SK-N-SH (cell line): ENCODE data around the gene RPRD2. TPM values are rescaled to one million over a fixed set of nuclear protein-coding genes. Genes with fewer than 3 reads are reported as not detected.

Source experiments
- CTCF ChIA-PET: fragments of 300-600, 350-600 bp; formaldehyde crosslinking; extraction: SDS; loops from one replicate; lab custom pipeline; 2021; lab: Yijun Ruan, JAX
- POLR2A ChIA-PET: fragments of 350-600 bp; sonication (Branson Sonifier 250); formaldehyde crosslinking; extraction: SDS; loops from one replicate; lab custom pipeline; 2020; ENCODE audit warnings: antibody characterized with exemption, inconsistent platforms; lab: Yijun Ruan, JAX
- DNase-seq: peaks from one replicate; pipeline ENCODE4 v3.0.0; 2012
- H2AFZ ChIP-seq: fragments of 200-600 bp; sonication (generic); 2 replicates; pipeline ENCODE4 v1.8.1; 2016; ENCODE audit warnings: antibody characterized with exemption, mild to moderate bottlenecking, low read depth
- H3F3A ChIP-seq: fragments of 200-600 bp; sonication (generic); replicated peaks from 2 replicates; pipeline ENCODE3; 2016; ENCODE audit warnings: antibody characterized with exemption, mild to moderate bottlenecking; ENCODE audit not compliant: insufficient read depth
- H3K27ac ChIP-seq, 2 experiments: fragments of 200-500 bp in 1 of 2; fragments of 200-600 bp in 1 of 2; sonication (Bioruptor generic) in 1 of 2; sonication (generic), shearing (Covaris generic) in 1 of 2; 2 replicates each; pipeline versions ENCODE4 v1.5.1 to v1.6.1; 2014 to 2016; ENCODE audit warnings: low read depth in 2 of 2, inconsistent platforms in 1 of 2, low read length in 1 of 2, mild to moderate bottlenecking in 1 of 2, mixed read lengths in 1 of 2
- H3K27me3 ChIP-seq: fragments of 200-600 bp; sonication (generic), shearing (Covaris generic); 2 replicates; pipeline ENCODE4 v1.6.1; 2016; ENCODE audit warnings: mixed run types; ENCODE audit not compliant: insufficient read depth
- H3K36me3 ChIP-seq, 2 experiments: fragments of 200-500 bp in 1 of 2; fragments of 200-600 bp in 1 of 2; sonication (Bioruptor generic) in 1 of 2; sonication (generic) in 1 of 2; replicated peaks in 1 of 2; 2 replicates each; pipeline versions ENCODE3 to v1.5.1; 2014 to 2016; ENCODE audit warnings: low read length in 1 of 2, mild to moderate bottlenecking in 1 of 2; ENCODE audit not compliant: insufficient read depth in 2 of 2, control insufficient read depth in 1 of 2
- H3K4me1 ChIP-seq, 2 experiments: fragments of 200-500 bp in 1 of 2; fragments of 200-600 bp in 1 of 2; sonication (Bioruptor generic) in 1 of 2; sonication (generic), shearing (Covaris generic) in 1 of 2; 2 replicates each; pipeline versions ENCODE4 v1.5.1 to v1.6.1; 2014 to 2016; ENCODE audit warnings: low read depth in 1 of 2, low read length in 1 of 2, mixed run types in 1 of 2; ENCODE audit not compliant: insufficient read depth in 2 of 2, control insufficient read depth in 1 of 2
- H3K4me2 ChIP-seq: fragments of 200-600 bp; sonication (generic), shearing (Covaris generic); 2 replicates; pipeline ENCODE4 v1.6.1; 2017; ENCODE audit warnings: mixed run types
- H3K4me3 ChIP-seq, 2 experiments: fragments of 200-500 bp in 1 of 2; fragments of 200-600 bp in 1 of 2; sonication (Bioruptor generic) in 1 of 2; sonication (generic), shearing (Covaris generic) in 1 of 2; 2 replicates each; pipeline versions ENCODE4 v1.5.1 to v1.8.1; 2014 to 2016; ENCODE audit warnings: low read depth in 2 of 2, inconsistent platforms in 1 of 2, low read length in 1 of 2, mild to moderate bottlenecking in 1 of 2, mixed read lengths in 1 of 2, moderate library complexity in 1 of 2
- H3K79me2 ChIP-seq: fragments of 200-600 bp; sonication (generic); 2 replicates; pipeline ENCODE4 v1.8.1; 2017; ENCODE audit warnings: mild to moderate bottlenecking; ENCODE audit not compliant: insufficient read depth
- H3K9ac ChIP-seq: fragments of 200-600 bp; sonication (generic); 2 replicates; pipeline ENCODE4 v1.6.1; 2017; ENCODE audit warnings: mixed run types
- H3K9me2 ChIP-seq: fragments of 200-600 bp; sonication (generic); 2 replicates; pipeline ENCODE4 v1.6.1; 2017; ENCODE audit warnings: mixed run types
- H3K9me3 ChIP-seq: fragments of 200-600 bp; sonication (generic); 2 replicates; pipeline ENCODE4 v1.6.1; 2017; ENCODE audit warnings: mixed run types, mild to moderate bottlenecking, moderate library complexity
- H4K20me1 ChIP-seq: fragments of 200-600 bp; sonication (generic); 2 replicates; pipeline ENCODE4 v1.6.1; 2017; ENCODE audit warnings: mild to moderate bottlenecking, mixed run types; ENCODE audit not compliant: insufficient read depth
- ELF1 ChIP-seq: IDR thresholded peaks from 2 replicates; pipeline ENCODE4 v1.4.0; 2012
- EP300 ChIP-seq, 2 experiments: IDR thresholded peaks; 2 replicates each; pipeline versions ENCODE4 v1.4.0 to v1.6.1; 2012; ENCODE audit warnings: borderline replicate concordance in 1 of 2, low read depth in 1 of 2, low read length in 1 of 2
- EZH2phosphoT487 ChIP-seq: fragments of 200-600 bp; sonication (generic); IDR thresholded peaks from 2 replicates; pipeline ENCODE4 v1.6.1; 2017; ENCODE audit warnings: low read depth, mixed run types, mild to moderate bottlenecking, antibody characterized with exemption, moderate library complexity, borderline replicate concordance
- GABPA ChIP-seq: IDR thresholded peaks from 2 replicates; pipeline ENCODE4 v1.4.0; 2012; ENCODE audit warnings: low read depth, mild to moderate bottlenecking
- GATA2 ChIP-seq: sonication (generic); formaldehyde crosslinking; IDR thresholded peaks from 2 replicates; pipeline ENCODE4 v1.5.0; 2020; ENCODE audit warnings: mild to moderate bottlenecking, missing genetic modification reagents
- MAX ChIP-seq: IDR thresholded peaks from 2 replicates; pipeline ENCODE4 v1.4.0; 2012; ENCODE audit warnings: low read depth
- MEF2A ChIP-seq: IDR thresholded peaks from 2 replicates; pipeline ENCODE4 v1.4.0; 2012; ENCODE audit warnings: low read depth, borderline replicate concordance
- NRF1 ChIP-seq: IDR thresholded peaks from 2 replicates; pipeline ENCODE4 v1.6.1; 2012; ENCODE audit warnings: low read depth, mild to moderate bottlenecking, low read length
- POLR2AphosphoS5 ChIP-seq: IDR thresholded peaks from 2 replicates; pipeline ENCODE4 v1.6.1; 2012; ENCODE audit warnings: low read depth, low read length
- RAD21 ChIP-seq: IDR thresholded peaks from 2 replicates; pipeline ENCODE4 v1.6.1; 2012; ENCODE audit warnings: mild to moderate bottlenecking, low read length
- RCOR1 ChIP-seq: fragments of 150-350 bp; IDR thresholded peaks from 2 replicates; pipeline ENCODE4 v1.6.1; 2017; ENCODE audit warnings: antibody characterized with exemption, low read length
- SIN3A ChIP-seq: IDR thresholded peaks from 2 replicates; pipeline ENCODE4 v1.6.1; 2012; ENCODE audit warnings: low read depth, mild to moderate bottlenecking, low read length, moderate library complexity, borderline replicate concordance
- YY1 ChIP-seq: IDR thresholded peaks from 2 replicates; pipeline ENCODE4 v1.4.0; 2012; ENCODE audit warnings: low read depth, mild to moderate bottlenecking
- WGBS: methylation state at CpG from one replicate; pipeline ENCODE4 v1.1.6; 2017; ENCODE audit warnings: low lambda C conversion rate; 5-methylcytosine and 5-hydroxymethylcytosine counted together
- polyA plus RNA-seq, 3 experiments: library from polyadenylated mRNA; depleted of rRNA; stranded (reverse); fragments of >200 nt; gene quantifications; 2 replicates each; pipeline ENCODE4 v1.2.3, GENCODE V29; 2012
- TF ChIP-seq, protein P1 (sequence below): fragments of 150-350 bp; IDR thresholded peaks from 2 replicates; pipeline ENCODE4 v1.6.1; 2017; ENCODE audit warnings: antibody characterized with exemption, low read length, low read depth, borderline replicate concordance
- TF ChIP-seq, protein P2 (sequence below): fragments of 150-350 bp; IDR thresholded peaks from 2 replicates; pipeline ENCODE4 v1.6.1; 2016; ENCODE audit warnings: mild to moderate bottlenecking, low read depth, low read length

Gene RPRD2
- polyA plus RNA-seq, 1 of the 3 experiments (the other 2 are of a cell fraction) = 9.2 TPM

- TF ChIP-seq MAX = no peak
- TF ChIP-seq, protein P1, sequence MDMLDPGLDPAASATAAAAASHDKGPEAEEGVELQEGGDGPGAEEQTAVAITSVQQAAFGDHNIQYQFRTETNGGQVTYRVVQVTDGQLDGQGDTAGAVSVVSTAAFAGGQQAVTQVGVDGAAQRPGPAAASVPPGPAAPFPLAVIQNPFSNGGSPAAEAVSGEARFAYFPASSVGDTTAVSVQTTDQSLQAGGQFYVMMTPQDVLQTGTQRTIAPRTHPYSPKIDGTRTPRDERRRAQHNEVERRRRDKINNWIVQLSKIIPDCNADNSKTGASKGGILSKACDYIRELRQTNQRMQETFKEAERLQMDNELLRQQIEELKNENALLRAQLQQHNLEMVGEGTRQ = no peak
- TF ChIP-seq POLR2AphosphoS5 = no peak
- TF ChIP-seq NRF1 = no peak
- TF ChIP-seq YY1 = no peak
- TF ChIP-seq SIN3A = no peak
- no peak for TF ChIP-seq MEF2A
- TF ChIP-seq EZH2phosphoT487 = no peak
- no peak for TF ChIP-seq RAD21
- TF ChIP-seq, protein P2, sequence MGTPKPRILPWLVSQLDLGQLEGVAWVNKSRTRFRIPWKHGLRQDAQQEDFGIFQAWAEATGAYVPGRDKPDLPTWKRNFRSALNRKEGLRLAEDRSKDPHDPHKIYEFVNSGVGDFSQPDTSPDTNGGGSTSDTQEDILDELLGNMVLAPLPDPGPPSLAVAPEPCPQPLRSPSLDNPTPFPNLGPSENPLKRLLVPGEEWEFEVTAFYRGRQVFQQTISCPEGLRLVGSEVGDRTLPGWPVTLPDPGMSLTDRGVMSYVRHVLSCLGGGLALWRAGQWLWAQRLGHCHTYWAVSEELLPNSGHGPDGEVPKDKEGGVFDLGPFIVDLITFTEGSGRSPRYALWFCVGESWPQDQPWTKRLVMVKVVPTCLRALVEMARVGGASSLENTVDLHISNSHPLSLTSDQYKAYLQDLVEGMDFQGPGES = no peak
- TF ChIP-seq ELF1 = no peak
- no peak for TF ChIP-seq EP300 (IDR thresholded peaks at IDR 0.05; ENCODE audit: borderline replicate concordance in 1 of 2, low read depth in 1 of 2, low read length in 1 of 2)
- TF ChIP-seq GATA2 = no peak
- TF ChIP-seq RCOR1 = no peak
- TF ChIP-seq, all 33 proteins: peak for 0
- no peaks in the 10 kb centered on the region for H3K27me3 ChIP-seq
- no peaks in the 10 kb centered on the region for H3K9me2 ChIP-seq
- 3% methylated on average over 7 of the region's 7 CpGs for WGBS
- peak overlapping the region; percentile 77 to 87 for H3K4me3 ChIP-seq
- H3K36me3 ChIP-seq = peaks cover 12 to 31% of the 10 kb centered on the region in 2 experiments
- H4K20me1 ChIP-seq = no peaks in the 10 kb centered on the region
- no peaks in the 10 kb centered on the region for H3K9me3 ChIP-seq
- H2AFZ ChIP-seq = peak overlapping the region; percentile 86
- H3K9ac ChIP-seq = peak overlapping the region; percentile 88
- peaks cover 19% of the 10 kb centered on the region for H3F3A ChIP-seq
- peaks cover 10% of the 10 kb centered on the region for H3K79me2 ChIP-seq
- H3K4me2 ChIP-seq = peak overlapping the region; percentile 93
- CTCF ChIA-PET = interaction anchor here (1.7 to 2.4 kb wide), 2 partner anchors 45 to 73 kb away, joined by 4 to 12 read pairs; no protein-coding TSS in a partner anchor
- peak overlapping the region; percentile 20 to 48; a peak in 2 of 4 replicates for H3K27ac ChIP-seq
- no peak for DNase-seq
- POLR2A ChIA-PET = no interaction called here
- H3K4me1 ChIP-seq = peaks cover 5 to 12% of the 10 kb centered on the region in 2 experiments; a peak in 2 of 4 replicates
These were observed 123.8 kb downstream of the RPRD2 start for GRCh38 chr1:150487763-150488115.

GRCh38 chr1:150493175-150493574 lies 129.2 kb downstream of the RPRD2 start:
- H2AFZ ChIP-seq = no peak overlapping the region
- H3K27me3 ChIP-seq = no peaks in the 10 kb centered on the region
- no peak overlapping the region for H3K9ac ChIP-seq
- no peaks in the 10 kb centered on the region for H3K9me3 ChIP-seq
- peaks cover 0 to under 1% of the 10 kb centered on the region in 2 experiments; a peak in 1 of 4 replicates for H3K4me1 ChIP-seq
- no peak overlapping the region for H3K4me3 ChIP-seq
- H3K9me2 ChIP-seq = no peaks in the 10 kb centered on the region
- peaks cover 14 to 41% of the 10 kb centered on the region in 2 experiments for H3K36me3 ChIP-seq
- H3K79me2 ChIP-seq = peaks cover 1% of the 10 kb centered on the region
- ChIA-PET POLR2A (no interaction called here), CTCF (no interaction called here)
- H4K20me1 ChIP-seq = no peaks in the 10 kb centered on the region
- no peak for DNase-seq
- H3F3A ChIP-seq = peaks cover 5% of the 10 kb centered on the region
- H3K4me2 ChIP-seq = no peak overlapping the region
- WGBS = 95% methylated on average over 8 of the region's 8 CpGs
- TF ChIP-seq NRF1 = no peak
- TF ChIP-seq YY1 = no peak
- no peak for TF ChIP-seq GABPA
- no peak overlapping the region for H3K27ac ChIP-seq
